ENCODE data around the gene PNKP. TPM values are rescaled to one million over a fixed set of nuclear protein-coding genes. Genes with fewer than 3 reads are reported as not detected.

PNKP gene
- total and polyA plus RNA-seq, 2 donors: 28.4 to 31.4 TPM

DNA sequence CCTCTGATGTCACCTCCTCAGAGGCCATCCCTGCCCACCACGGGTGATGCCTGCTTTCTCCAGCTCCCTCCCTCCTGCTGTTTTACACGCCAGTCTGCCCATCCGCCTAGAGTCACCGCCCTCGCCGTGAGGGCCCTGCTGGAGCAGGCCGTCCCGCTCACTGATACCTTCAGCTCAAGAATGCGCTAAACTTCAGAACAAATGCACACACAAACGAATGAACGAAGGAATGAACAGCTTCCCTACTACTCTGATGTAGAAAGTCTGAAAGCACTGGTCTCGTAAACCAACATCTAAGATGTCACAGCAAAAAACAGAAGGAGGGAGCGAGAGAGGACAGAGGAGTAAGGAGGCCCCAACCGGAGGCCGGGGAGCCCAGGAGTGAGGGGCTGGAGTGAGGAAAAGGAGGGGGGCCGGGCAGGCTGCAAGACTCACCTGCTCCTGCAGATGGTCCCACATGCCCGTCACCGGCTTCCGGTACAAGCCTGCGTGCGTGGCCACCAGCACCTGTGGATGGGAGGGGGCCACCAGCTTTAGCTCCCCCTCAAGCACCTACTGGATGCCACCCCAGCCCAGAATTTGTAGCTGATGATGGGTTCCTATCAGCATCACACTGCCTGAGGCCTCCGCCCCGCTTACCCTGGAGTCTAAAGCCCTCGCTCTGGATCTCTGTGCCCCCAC is 4.0 kb downstream of the PNKP start:
- Histone ChIP-seq H3K4me1 (ENCODE audit: insufficient read depth) (no peaks in the 10 kb centered on the region), H3K36me3 (ENCODE audit: insufficient read depth) (peaks cover 3% of the 10 kb centered on the region), H3K4me3 (ENCODE audit: low read depth, low read length) (no peak overlapping the region), H3K27ac (ENCODE audit: low read depth) (no peak overlapping the region)
- WGBS: 92% methylated on average over 24 of the region's 24 CpGs
- no peak for DNase-seq (ENCODE audit: extremely low spot score)

DNA sequence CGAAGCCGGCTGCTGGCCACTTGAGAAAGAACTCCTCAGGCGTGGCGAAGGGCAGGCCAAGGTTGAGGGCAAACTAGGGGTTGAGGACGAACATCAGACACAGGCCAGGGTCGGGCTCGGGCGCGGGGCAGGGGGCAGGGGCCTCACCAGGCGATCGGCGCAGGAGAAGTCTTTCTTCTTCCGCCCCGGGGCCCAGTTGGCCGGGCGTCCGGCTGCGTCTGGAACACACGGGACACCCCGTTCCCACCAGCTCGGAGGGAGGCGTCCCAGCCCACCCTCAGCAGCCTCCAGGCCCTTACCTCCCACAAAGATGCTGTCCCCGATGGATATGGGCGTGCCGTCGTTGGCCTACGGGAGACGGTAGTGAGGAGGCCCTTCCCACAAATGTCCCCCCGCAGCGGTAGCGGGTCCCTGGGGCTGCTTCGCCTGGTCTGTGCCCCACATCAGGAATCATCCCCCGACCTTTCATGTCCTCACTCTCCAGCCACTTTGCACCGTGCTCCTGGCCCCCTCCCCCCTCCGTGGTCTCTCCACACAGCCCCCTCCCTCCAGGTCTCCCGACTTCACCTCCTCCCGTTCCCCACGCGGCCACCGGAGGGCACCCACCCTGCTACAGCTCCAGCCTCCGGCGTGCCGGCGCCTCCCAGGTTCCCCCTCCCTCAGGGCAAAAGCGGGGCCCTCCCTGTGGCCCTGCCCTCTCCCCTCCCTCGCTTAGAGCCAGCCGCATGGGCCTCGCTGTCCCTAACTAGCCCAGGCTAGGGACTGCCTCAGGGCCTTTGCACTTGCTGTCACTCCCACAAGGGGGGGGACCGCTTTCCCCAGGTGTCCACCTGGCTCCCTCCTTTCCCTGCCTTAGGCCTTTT is 4.8 kb downstream of the PNKP start:
- no peak overlapping the region for H3K27ac ChIP-seq (ENCODE audit: low read depth)
- H3K36me3 ChIP-seq (ENCODE audit: insufficient read depth): peaks cover 3% of the 10 kb centered on the region
- 78% methylated on average over 49 of the region's 49 CpGs for WGBS
- no peak overlapping the region for H3K4me3 ChIP-seq (ENCODE audit: low read depth, low read length)
- H3K4me1 ChIP-seq (ENCODE audit: insufficient read depth): no peaks in the 10 kb centered on the region
- no peak for DNase-seq (ENCODE audit: extremely low spot score)

DNA sequence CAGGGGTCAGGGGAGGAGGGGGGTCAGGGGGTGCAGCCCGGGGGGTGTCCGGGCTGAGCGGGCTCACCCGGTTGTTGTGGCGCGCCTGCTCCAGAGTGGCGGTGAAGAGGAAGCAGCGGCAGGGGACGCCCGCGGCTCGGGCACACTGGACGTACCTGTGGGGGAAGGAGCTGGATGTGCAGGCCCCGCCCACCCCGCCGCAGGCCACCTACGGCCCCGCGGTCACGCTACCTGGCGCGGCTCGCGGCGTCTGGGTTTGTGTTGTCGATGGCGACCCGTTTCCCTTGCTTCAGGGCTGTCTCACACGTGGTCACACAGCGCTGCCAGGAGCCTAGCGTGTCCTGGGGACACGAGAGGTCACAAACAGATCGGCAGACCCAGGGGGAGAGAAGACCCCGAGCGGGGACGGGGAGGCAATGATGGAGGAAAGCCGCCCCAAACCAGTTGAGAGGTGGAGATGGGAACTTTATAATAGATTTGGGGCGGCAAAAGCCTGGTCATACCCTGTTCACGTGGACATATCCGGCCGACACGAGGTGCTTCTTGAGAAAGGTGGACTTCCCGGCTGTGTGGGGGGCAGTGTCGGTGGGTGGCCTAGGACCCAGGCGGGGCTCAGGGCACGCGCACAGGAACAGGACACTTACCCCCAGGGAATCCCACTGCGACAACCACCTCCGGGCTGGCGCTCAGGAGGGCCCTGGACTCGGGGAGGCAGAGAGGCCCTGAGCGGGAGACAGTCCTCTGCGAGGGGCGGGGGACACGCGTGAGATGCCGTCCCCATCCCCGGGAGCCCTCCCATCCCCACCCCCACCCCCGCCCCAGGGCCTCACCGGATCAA is 5.6 kb downstream of the PNKP start:
- Histone ChIP-seq H3K27ac (ENCODE audit: low read depth) (no peak overlapping the region), H3K4me1 (ENCODE audit: insufficient read depth) (no peaks in the 10 kb centered on the region), H3K4me3 (ENCODE audit: low read depth, low read length) (no peak overlapping the region), H3K36me3 (ENCODE audit: insufficient read depth) (peaks cover 3% of the 10 kb centered on the region)
- 84% methylated on average over 60 of the region's 60 CpGs for WGBS
- DNase-seq (ENCODE audit: extremely low spot score): no peak

DNA sequence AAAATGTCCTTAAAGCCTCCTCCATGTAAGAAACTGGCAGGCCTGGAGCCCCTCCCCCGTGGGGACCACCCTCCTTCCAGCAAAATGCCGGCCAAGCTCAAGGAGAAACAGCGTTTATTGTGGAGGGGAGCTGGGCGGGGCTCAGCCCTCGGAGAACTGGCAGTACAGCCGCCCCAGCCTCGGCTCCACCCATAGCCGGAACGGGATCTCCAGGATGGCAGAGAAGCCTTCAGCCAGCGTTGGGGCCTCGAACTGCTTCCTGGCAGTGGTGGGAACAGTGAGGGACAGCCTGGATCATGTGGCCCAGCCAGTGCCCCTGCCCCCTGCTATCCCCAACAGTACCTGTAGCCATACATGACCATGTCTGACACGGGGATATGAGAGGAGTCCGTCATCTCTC is 6.3 kb downstream of the PNKP start:
- Histone ChIP-seq H3K36me3 (ENCODE audit: insufficient read depth) (peaks cover 3% of the 10 kb centered on the region), H3K4me1 (ENCODE audit: insufficient read depth) (no peaks in the 10 kb centered on the region), H3K27ac (ENCODE audit: low read depth) (no peak overlapping the region), H3K4me3 (ENCODE audit: low read depth, low read length) (no peak overlapping the region)
- no peak for DNase-seq (ENCODE audit: extremely low spot score)
- 32% methylated on average over 13 of the region's 13 CpGs for WGBS

DNA sequence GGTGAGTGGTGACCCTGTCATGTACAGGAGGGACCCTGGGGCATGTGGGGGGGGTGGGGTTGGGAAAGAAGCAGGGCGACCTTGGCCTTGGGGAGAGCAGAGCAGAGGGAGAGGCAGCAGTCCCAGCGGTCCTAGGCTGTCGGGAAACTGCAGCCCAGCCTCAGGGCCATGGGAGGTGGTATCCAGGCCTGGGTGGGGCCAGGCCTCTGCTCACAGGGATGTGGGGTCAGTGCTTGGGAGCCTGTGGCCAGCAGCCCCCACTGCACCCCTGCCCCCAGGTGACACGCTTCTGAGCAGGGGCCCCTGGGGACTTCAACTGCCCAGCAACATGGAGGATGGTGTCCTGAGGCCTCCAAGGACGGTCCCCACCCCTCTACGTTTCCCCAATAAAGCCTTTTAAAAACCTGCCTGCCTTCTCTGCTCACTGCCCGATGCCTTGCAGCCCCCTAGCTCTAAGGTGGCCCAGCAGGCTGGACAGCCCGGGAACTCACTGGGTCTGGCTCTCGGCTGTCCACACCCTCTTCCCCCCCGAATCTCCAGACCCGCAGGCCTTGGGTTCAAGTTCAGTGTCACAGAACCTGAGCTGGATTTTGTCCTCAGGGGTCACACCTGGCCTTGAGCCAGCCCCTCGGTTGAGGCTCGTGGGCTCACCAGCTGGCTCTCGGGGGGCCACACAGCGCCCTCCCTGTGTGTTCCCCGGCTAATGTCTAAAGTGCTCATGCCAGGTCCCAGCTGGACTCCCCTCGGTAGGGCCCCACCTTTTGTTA is 6.9 kb downstream of the PNKP start:
- H3K27ac ChIP-seq (ENCODE audit: low read depth): no peak overlapping the region
- no peaks in the 10 kb centered on the region for H3K4me1 ChIP-seq (ENCODE audit: insufficient read depth)
- DNase-seq (ENCODE audit: extremely low spot score): no peak
- H3K36me3 ChIP-seq (ENCODE audit: insufficient read depth): peaks cover 3% of the 10 kb centered on the region
- no peak overlapping the region for H3K4me3 ChIP-seq (ENCODE audit: low read depth, low read length)
- WGBS: 65% methylated on average over 17 of the region's 17 CpGs

DNA sequence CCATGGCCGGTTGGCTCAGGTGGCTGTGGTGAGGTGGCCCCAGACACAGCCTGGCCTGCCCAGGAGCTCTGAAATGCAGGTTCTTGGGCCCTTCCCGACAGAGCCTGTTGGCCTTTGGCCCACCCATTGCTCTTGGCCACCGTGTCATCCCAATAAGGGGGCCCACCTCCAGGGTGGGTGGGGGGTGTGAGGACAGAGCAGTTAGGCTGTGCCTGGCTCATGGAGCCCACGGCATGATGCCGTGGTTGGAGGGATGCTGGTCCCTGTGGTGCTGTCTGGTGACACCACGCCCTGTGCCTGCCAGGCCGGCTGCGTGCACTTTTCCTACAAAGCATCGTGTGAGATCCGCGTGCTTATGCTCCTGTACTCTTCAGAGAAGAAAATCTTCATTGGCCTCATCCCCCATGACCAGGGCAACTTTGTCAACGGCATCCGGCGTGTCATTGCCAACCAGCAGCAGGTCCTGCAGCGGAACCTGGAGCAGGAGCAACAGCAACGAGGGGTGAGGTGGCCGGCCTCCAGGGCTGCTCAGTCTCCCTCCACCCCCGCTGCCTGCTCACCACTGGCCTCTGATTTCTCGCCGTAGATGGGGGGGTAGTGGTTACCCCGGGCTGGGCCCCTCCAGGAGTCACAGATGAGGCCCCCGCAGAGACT is 7.6 kb downstream of the PNKP start:
- DNase-seq (ENCODE audit: extremely low spot score): no peak
- peaks cover 3% of the 10 kb centered on the region for H3K36me3 ChIP-seq (ENCODE audit: insufficient read depth)
- 83% methylated on average over 22 of the region's 22 CpGs for WGBS
- no peak overlapping the region for H3K27ac ChIP-seq (ENCODE audit: low read depth)
- H3K4me1 ChIP-seq (ENCODE audit: insufficient read depth): no peaks in the 10 kb centered on the region
- H3K4me3 ChIP-seq (ENCODE audit: low read depth, low read length): no peak overlapping the region

DNA sequence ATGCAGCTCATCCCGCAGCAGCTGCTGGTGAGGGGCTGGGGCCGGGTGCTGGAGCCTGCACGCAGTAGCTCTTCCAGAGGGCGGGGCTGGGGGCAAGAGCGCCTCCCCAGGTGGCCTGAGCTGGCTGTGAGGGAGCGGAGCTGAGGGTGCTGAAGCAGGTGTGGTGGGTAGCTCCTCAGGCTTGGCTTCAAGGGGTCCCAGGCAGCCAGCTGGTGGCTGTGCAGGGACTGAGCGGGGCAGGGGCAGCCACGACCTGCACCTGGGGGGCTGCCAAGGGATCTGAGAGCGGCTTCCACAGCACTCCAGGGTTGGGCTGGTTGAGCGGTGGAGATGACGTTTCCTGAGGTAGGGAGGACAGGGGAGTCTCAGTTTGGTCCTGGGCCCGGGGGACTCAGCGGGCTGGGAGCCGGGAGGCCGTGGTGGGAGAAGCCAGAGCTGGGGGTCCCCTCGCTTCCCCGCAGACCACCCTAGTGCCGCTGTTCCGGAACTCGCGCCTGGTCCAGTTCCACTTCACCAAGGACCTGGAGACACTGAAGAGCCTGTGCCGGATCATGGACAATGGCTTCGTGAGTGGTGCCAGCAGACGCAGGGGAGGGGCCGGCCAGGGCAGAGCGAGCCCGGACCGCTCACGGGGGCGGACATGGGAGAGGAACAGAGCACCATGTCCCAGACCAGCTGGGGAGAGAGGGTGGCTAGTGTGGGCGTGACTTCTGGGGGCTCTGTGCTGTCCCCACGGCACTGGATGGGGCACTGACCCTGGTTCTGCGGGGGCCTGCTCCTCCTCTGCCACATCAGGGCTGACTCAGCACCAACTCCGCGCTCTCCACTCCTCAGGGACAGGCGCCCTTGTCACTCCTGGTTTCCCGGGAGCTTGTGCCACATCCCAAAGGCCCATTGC is 9.0 kb downstream of the PNKP start:
- H3K4me3 ChIP-seq (ENCODE audit: low read depth, low read length): no peak overlapping the region
- H3K4me1 ChIP-seq (ENCODE audit: insufficient read depth): no peaks in the 10 kb centered on the region
- peaks cover 3% of the 10 kb centered on the region for H3K36me3 ChIP-seq (ENCODE audit: insufficient read depth)
- WGBS: 86% methylated on average over 37 of the region's 37 CpGs
- no peak overlapping the region for H3K27ac ChIP-seq (ENCODE audit: low read depth)
- no peak for DNase-seq (ENCODE audit: extremely low spot score)

DNA sequence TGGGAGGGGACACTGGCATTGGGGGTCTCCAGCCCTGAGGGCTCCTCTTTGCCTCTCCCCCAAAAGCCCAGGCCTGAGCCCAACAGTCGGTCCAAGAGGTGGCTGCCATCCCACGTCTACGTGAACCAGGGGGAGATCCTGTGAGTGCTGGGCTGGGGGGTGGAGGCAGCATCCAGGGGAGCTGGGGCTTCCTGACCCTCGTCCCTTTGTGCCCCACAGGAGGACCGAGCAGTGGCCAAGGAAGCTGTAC is 9.6 kb downstream of the PNKP start:
- H3K4me1 ChIP-seq (ENCODE audit: insufficient read depth): no peaks in the 10 kb centered on the region
- peaks cover 3% of the 10 kb centered on the region for H3K36me3 ChIP-seq (ENCODE audit: insufficient read depth)

DNA sequence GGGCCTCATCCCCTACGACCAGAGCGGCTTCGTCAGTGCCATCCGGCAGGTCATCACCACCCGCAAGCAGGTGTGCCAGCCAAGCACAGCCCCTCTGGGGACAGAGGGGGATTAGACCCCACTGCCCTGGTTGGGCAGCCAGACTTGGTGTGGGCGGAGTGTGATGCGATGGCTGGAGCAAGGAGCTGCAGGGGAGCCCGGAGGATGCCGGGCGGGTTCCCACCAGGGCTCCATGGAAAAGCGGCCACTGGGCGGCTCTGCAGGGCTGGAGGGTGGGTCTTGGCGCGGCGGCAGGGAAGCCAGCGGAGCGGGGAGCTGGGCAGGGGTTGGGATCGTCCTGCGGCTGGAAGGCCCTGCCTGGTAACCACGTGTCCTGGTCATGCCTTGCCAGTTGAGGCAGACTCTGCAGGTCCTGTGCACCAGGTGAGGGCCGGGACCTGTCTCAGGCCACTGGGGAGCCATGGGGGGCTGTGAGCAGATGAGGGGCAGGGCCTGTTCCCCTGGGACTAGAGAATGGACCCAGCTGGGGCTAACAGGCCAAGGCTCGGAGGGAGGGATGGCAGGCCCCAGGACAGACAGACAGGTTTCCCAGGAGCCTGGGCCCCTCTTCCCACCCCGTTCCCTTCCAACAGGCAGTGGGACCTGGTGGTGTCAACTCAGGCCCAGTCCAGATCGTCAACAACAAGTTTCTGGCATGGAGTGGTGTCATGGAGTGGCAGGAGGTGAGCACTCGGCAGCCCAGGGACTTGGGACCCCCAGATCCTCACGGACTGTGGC is 10.1 kb downstream of the PNKP start:
- H3K36me3 ChIP-seq (ENCODE audit: insufficient read depth): peaks cover 3% of the 10 kb centered on the region
- H3K27ac ChIP-seq (ENCODE audit: low read depth): no peak overlapping the region
- 89% methylated on average over 26 of the region's 26 CpGs for WGBS
- DNase-seq (ENCODE audit: extremely low spot score): no peak
- no peaks in the 10 kb centered on the region for H3K4me1 ChIP-seq (ENCODE audit: insufficient read depth)
- H3K4me3 ChIP-seq (ENCODE audit: low read depth, low read length): no peak overlapping the region

More for the DNA sequence above, 9.6 kb downstream of the PNKP start:
- 77% methylated on average over 5 of the region's 5 CpGs for WGBS
- Histone ChIP-seq H3K4me3 (ENCODE audit: low read depth, low read length) (no peak overlapping the region), H3K27ac (ENCODE audit: low read depth) (no peak overlapping the region)
- DNase-seq (ENCODE audit: extremely low spot score): no peak

DNA sequence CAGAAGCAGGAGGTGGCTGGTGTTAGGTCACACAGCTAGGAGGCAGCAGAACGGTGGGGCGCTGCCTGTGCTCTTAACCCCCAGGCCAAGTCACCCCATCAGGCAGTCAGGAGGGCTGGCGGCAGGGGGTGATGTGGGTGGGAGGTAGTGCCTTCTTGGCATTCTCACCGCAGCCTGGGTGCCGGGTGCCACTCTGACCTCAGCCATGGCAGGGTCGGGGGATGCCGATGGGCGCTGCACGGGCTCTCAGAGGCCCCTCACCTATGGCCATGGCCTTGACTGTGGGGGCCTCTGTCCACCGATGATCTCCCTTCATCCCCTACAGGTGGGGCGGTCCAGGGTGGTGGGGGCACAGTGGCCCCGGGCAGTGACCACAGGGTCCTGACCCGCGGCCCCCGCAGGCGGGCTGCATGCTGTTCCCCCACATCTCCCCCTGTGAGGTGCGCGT is 10.8 kb downstream of the PNKP start:
- 89% methylated on average over 18 of the region's 18 CpGs for WGBS
- DNase-seq (ENCODE audit: extremely low spot score): no peak
- Histone ChIP-seq H3K4me3 (ENCODE audit: low read depth, low read length) (no peak overlapping the region), H3K27ac (ENCODE audit: low read depth) (no peak overlapping the region), H3K4me1 (ENCODE audit: insufficient read depth) (no peaks in the 10 kb centered on the region), H3K36me3 (ENCODE audit: insufficient read depth) (peaks cover 3% of the 10 kb centered on the region)

DNA sequence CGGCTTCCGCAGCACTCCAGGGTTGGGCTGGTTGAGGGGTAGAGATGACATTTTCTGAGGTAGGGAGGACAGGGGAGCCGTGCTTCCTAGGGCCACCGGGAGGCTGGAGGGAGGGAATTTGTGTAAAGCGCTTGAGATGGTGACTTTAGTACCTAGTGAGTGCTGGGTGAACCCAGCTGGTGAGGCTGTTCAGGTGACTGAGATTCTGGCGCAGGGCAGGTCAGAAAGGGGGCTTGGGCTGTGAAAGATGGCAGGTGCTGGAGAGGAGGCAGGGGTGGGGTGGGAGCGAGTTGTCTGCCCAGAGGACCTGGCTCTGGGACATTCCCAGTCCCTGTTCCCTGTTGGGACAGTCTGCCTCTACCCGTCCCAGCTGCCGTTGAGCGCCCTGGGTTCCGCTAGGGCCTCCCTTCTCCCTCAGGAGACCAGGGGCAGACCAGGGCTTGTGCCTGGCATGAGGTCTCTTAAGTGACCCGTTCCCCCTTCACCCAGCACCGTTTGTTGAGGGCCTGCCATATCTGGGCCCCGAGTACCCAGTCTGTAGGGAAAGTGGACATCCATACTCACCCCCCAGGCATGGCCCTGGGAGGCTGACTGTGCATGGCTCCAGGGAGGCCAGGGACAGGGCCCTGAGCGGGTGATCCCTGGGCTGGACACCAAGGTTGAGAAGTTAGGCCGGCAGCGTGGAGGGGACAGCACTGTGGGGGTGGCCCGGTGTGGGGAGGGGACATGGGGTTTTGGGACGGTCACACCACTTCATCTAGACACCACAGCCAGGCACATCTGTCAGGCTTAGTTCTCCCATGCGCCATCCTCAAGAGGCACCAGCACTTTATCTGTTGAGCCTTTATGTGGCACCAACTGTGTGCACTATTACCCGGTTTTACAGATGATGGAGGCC is 11.5 kb downstream of the PNKP start:
- DNase-seq (ENCODE audit: extremely low spot score): no peak
- WGBS: 84% methylated on average over 21 of the region's 21 CpGs
- H3K4me1 ChIP-seq (ENCODE audit: insufficient read depth): no peaks in the 10 kb centered on the region
- H3K36me3 ChIP-seq (ENCODE audit: insufficient read depth): peaks cover 3% of the 10 kb centered on the region
- no peak overlapping the region for H3K27ac ChIP-seq (ENCODE audit: low read depth)
- H3K4me3 ChIP-seq (ENCODE audit: low read depth, low read length): no peak overlapping the region

Data from urinary bladder (tissue), 4 donors.